Activated T-helper 1 cell treated with anti-CD3 and anti-CD28 coated beads, Interleukin-12 subunit alpha, Interleukin-12 subunit beta, Interleukin-2, Interleukin-4 antibody, amounts not matched to agents 30 ng/mL and 10 ng/mL and 1 ng/mL, durations not matched to agents 14 hours and 24 hours and 36 hours (primary cell): ENCODE measurements around the gene P4HB. TPM values are rescaled to one million over a fixed set of nuclear protein-coding genes. Genes with fewer than 3 reads are reported as not detected.

Experiments
- DNase-seq: peaks from one replicate; pipeline ENCODE4 v3.0.0; 2021; ENCODE audit warnings: low spot score
- H3K27ac Mint-ChIP-seq: one replicate; pipeline ENCODE4 v1.8.0; 2021; ENCODE audit warnings: mild to moderate bottlenecking, mixed read lengths
- H3K27me3 Mint-ChIP-seq: one replicate; pipeline ENCODE4 v1.8.0; 2022; ENCODE audit warnings: mild to moderate bottlenecking, moderate library complexity, mixed read lengths; ENCODE audit not compliant: insufficient read depth
- H3K36me3 Mint-ChIP-seq: one replicate; pipeline ENCODE4 v1.8.0; 2021; ENCODE audit warnings: low read depth, mixed read lengths
- H3K4me1 Mint-ChIP-seq: one replicate; pipeline ENCODE4 v1.8.0; 2021; ENCODE audit warnings: low read depth, mixed read lengths
- H3K4me3 Mint-ChIP-seq: one replicate; pipeline ENCODE4 v1.8.0; 2021; ENCODE audit warnings: mild to moderate bottlenecking, moderate library complexity, mixed read lengths
- H3K9me3 Mint-ChIP-seq: one replicate; pipeline ENCODE4 v1.8.0; 2021; ENCODE audit warnings: mixed read lengths
- intact Hi-C: fragments of 100-400 bp; cut with micrococcal nuclease; formaldehyde crosslinking; loops from one replicate; pipeline ENCODE4 v1.15.1; 2024
- total RNA-seq: library from RNA; stranded (reverse); gene quantifications from 2 replicates; pipeline ENCODE4 v1.2.3, GENCODE V29; 2022

P4HB gene
- total RNA-seq, 1 donor from 2014 or later = 477 TPM

DNA sequence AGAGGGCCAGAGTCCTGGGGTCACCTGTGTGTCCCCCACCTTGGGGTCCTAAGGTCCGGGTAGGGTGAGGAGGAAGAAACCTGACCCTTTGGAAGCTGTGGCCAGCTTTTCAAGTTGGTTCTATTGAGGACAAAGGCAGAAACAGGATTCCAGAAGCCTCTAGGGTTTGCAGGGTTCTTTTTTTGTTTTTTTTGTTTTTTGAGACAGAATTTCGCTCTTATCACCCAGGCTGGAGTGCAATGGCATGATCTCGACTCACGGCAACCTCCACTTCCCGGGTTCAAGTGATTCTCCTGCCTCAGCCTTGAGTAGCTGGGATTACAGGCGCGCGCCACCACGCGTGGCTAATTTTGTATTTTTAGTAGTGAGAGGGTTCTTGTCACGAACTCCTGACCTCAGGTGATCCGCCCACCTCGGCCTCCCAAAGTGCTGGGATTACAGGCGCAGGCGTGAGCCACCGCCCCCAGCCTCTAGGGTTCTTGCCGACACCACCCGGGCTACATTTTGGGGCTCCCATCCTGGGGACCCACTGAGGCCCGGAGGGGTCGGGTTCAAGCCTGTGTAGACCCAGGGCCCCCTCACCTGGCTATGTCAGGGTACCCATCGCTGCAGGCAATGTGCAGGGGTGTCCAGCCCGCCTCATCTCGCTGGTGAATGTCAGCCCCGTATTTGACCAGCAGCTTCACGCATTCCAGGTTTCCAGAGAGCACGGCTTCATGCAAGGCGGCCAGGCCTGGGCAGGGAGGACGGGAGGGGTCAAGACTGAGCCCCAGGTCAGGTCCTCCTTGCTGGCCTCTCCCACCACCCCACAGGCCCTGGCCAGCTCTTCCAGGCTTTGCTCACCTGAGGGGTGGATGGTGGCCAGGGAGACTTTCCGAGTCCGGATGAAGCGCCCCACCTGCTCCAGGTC lies 26.2 kb downstream of the P4HB start:
- Mint-ChIP-seq H3K27me3 (no peaks in the 10 kb centered on the region), H3K4me3 (peak overlapping the region; percentile 85), H3K9me3 (no peaks in the 10 kb centered on the region), H3K27ac (peak overlapping the region; percentile 77), H3K36me3 (peaks cover 4% of the 10 kb centered on the region), H3K4me1 (peaks cover 16% of the 10 kb centered on the region)
- no peak for DNase-seq
- intact Hi-C loops = loop anchor here (1.0 to 5.0 kb wide), 2 partner anchors 38 to 264 kb away; partner anchors contain the start of genes ARHGDIA and FASN

DNA sequence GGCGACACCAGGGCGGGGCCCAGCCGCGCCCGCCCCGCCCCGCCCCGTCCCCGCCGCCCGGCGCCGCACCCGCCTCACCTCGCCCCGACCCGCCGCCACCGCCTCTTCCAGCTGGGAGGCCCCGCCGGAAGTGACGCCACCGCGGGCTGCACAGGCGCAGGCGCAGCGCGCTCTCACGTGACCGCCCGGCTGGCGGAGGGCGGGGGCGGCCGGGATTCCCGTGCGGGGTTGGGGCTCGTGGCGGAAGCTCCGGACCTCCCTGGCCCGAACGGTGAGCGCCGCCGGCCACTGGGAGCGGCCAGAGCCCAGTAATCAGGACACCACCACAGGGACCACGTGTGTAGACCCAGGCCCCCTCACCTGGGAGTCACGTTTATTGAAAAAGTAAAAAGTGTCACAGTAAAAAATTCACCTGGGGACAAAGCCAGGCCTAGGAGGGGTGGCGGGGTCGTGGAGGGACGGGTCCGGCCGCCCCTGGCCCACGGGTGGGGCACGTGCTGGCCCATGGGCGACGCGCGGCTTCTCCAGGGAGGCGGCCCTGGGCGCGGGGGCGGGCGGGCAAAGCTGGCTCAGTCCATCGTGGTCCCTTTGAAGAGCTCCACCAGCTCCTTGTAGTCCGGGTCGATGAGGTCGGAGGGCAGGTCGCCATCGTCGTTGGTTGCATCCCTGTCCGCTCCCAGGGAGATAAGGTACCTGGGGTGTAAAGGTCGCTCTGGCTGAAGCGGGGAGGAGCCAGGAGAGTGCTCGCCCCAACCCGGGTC lies 27.0 kb downstream of the P4HB start, which contains the start of gene MCRIP1:
TSS of gene MCRIP1 (minus strand) at position 132 of the 761 bp plus-strand sequence. CDS start 8,785 bp downstream, outside the sequence.
- Mint-ChIP-seq H3K27ac (peak within 1 kb of the TSS; percentile 92), H3K4me3 (peak within 1 kb of the TSS; percentile 93), H3K27me3 (no peaks in the 10 kb centered on the region), H3K36me3 (peaks cover 4% of the 10 kb centered on the region), H3K4me1 (peaks cover 16% of the 10 kb centered on the region), H3K9me3 (no peaks in the 10 kb centered on the region)
- DNase-seq = peak; percentile 95
- intact Hi-C loops = loop anchor here (1.0 to 5.0 kb wide), 2 partner anchors 39 to 265 kb away; partner anchors contain the start of genes ARHGDIA and FASN

DNA sequence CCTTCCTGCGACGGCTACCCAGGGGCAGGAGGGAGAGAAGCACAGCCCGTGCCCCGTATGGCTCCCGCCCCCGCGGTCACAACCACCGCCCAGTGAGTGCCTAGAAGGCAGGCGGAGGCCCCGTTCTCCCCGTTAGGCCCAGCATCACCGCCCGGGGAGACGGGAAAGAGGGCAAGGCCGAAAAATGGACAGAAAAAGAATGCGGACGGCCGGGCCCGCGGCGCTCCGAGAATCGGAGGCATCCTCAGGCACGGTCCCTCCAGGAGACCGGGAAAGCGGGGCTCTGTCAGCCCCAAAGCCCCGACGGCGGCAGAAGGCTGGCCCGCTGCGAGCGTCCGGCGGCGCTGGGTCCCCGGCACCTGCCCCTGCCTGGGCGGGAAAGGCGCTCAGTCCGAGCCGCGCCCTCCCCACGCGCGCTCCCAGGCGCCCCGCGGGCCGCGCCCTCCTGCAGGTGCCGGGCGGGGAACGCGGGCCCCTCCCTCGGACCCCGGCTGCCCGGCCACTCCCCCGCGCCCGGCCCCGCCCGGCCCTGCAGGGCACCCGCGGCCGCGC lies 27.7 kb downstream of the P4HB start:
- Mint-ChIP-seq H3K4me3 (peak overlapping the region; percentile 93), H3K27ac (peak overlapping the region; percentile 92), H3K36me3 (peaks cover 4% of the 10 kb centered on the region), H3K9me3 (no peaks in the 10 kb centered on the region), H3K27me3 (no peaks in the 10 kb centered on the region), H3K4me1 (peaks cover 16% of the 10 kb centered on the region)
- no peak for DNase-seq
- intact Hi-C loops = loop anchor here (1.0 to 5.0 kb wide), 7 partner anchors 28 to 266 kb away; partner anchors contain the start of genes ALYREF, ANAPC11, ARHGDIA and FASN

DNA sequence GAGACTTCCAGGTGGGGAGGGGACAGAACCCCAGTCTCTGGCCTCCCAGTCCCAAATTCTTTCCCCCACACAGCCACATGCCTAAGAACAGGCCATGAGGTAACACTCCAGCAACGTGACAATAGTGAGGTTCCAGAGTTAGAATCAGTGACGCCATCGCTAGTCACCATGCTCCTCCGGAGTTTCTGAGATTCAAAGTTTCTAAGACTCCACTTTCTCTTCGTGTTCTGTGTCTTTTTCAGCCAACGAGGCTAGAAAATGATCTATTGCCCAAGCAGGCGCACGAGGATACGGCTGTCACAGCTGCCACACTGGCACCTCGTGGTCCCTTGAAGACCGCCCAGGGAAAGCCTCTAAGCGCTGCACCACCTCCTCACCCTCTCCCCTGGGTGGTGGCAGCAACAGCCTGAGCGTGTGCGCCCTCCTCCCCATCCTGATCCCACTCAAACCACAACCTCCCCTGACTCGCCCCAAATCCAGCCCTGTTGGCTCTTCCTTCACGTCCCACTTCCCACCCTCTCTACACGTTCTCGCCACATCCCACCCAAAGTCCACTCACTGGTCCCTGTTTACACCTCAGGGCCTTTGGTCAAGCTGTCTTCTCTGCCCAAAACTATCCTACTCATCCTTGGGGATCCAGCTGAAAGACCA lies 28.3 kb downstream of the P4HB start:
- no peaks in the 10 kb centered on the region for H3K27me3 Mint-ChIP-seq
- peak overlapping the region; percentile 92 for H3K27ac Mint-ChIP-seq
- peaks cover 16% of the 10 kb centered on the region for H3K4me1 Mint-ChIP-seq
- H3K4me3 Mint-ChIP-seq = peak overlapping the region; percentile 93
- DNase-seq = peak; percentile 21
- intact Hi-C loops = loop anchor here (1.0 to 5.0 kb wide), 6 partner anchors 28 to 120 kb away; partner anchors contain the start of genes ALYREF, ANAPC11, ARHGDIA and P4HB
- peaks cover 4% of the 10 kb centered on the region for H3K36me3 Mint-ChIP-seq
- H3K9me3 Mint-ChIP-seq = no peaks in the 10 kb centered on the region

DNA sequence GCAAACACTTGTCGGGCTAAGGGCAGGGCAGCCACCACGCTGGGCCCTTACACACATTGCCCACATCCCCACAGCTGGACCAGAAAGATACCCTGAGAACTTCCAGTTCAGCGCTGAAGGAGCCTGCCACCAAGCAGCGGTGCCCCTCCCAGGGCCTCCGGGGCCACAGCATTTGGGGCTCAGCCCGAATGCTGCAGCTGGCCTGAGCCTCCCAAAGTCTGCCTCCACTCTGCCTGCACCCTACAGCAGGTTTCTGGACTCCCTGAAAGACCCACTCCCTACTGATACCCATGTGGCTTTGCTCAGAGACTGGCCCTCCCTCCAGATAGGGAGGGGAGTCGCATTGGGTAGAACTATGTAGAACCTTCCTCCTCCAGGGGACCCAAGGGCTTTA lies 28.8 kb downstream of the P4HB start:
- DNase-seq = no peak
- H3K9me3 Mint-ChIP-seq = no peaks in the 10 kb centered on the region
- H3K27ac Mint-ChIP-seq = peak overlapping the region; percentile 92
- intact Hi-C loops = loop anchor here (5.0 kb wide), 1 partner anchor 41 kb away; the partner anchor contains the start of gene ARHGDIA
- H3K36me3 Mint-ChIP-seq = peaks cover 4% of the 10 kb centered on the region
- peak overlapping the region; percentile 93 for H3K4me3 Mint-ChIP-seq
- H3K27me3 Mint-ChIP-seq = no peaks in the 10 kb centered on the region
- H3K4me1 Mint-ChIP-seq = peaks cover 16% of the 10 kb centered on the region

DNA sequence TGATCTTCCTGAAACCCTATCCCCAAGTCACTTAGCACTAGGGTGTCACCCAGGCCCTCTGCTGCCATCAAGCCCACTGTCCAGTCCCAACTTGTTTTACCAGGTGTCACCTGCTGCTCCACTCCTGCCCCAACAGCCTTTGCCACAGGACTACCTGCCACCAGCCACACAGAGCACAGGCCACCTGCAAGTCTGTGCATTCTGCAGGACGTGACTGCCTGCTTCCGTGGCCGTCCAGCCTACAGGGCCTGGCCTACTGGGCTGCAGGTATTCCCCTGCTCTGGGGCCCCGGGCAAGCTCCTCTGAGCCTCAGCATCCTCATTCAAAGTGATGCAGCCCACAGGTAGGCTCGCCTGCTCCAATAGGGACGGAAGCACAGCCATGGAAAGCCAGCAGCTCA lies 30.5 kb downstream of the P4HB start:
- peaks cover 4% of the 10 kb centered on the region for H3K36me3 Mint-ChIP-seq
- peaks cover 16% of the 10 kb centered on the region for H3K4me1 Mint-ChIP-seq
- no peak overlapping the region for H3K27ac Mint-ChIP-seq
- no peaks in the 10 kb centered on the region for H3K9me3 Mint-ChIP-seq
- intact Hi-C loops = loop anchor here (5.0 kb wide), 1 partner anchor 42 kb away; the partner anchor contains the start of gene ARHGDIA
- H3K27me3 Mint-ChIP-seq = no peaks in the 10 kb centered on the region
- no peak overlapping the region for H3K4me3 Mint-ChIP-seq
- DNase-seq = no peak

DNA sequence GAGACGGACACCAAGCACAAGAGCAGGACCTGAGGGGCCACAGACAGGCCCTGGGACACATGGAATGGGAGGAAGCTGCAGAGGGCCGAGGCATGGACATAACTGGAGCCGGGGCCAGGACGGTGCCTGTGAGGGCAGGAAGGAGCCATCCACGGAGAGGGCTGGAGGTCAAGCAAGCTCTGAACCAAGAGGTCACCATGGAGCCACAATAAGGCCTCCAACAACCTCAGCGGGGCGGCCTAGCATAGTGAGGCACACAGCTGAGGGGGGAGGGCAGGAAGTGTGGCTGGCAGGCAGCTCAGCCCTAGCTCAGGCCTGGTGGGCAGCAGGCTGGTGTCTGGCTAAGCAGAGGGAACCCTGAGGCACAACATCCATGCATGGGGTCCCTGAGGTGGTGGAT lies 31.7 kb downstream of the P4HB start:
- no peak overlapping the region for H3K27ac Mint-ChIP-seq
- H3K4me3 Mint-ChIP-seq = no peak overlapping the region
- H3K27me3 Mint-ChIP-seq = no peaks in the 10 kb centered on the region
- H3K36me3 Mint-ChIP-seq = peaks cover 4% of the 10 kb centered on the region
- H3K9me3 Mint-ChIP-seq = no peaks in the 10 kb centered on the region
- peaks cover 16% of the 10 kb centered on the region for H3K4me1 Mint-ChIP-seq
- DNase-seq = no peak
- intact Hi-C loops = no loop called here

DNA sequence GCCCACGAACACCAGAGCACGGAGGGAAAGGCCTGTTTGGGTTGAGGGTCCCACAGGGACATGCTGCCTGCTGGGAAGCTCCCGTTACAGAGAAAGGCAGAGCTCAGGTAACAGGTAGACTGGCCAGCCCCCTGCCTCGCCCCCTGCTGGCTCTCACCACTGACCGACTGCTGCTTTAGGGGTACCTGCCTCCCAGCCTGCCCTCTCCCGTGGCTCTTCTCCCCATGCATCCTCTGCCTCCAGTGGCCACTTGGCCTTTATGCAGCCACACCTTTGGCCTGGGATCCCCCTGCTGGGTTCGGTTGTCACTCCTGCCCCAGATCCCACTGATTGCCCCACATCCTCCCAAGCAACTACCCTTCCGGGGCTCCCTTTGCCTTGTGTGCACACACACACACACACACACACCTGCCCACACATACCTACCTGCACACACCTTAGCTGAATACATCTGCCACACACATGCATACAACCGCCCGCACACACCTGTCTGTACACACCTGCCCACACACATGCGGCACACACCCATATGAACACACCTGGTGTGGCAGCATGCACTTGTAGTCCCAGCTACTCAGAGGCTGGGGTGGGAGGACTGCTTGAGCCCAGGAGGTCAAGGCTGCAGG lies 34.4 kb downstream of the P4HB start:
- Mint-ChIP-seq H3K27me3 (no peaks in the 10 kb centered on the region), H3K4me1 (no peaks in the 10 kb centered on the region), H3K9me3 (no peaks in the 10 kb centered on the region), H3K36me3 (no peaks in the 10 kb centered on the region), H3K4me3 (no peak overlapping the region), H3K27ac (peak overlapping the region; percentile 1)
- no peak for DNase-seq
- intact Hi-C loops = no loop called here

DNA sequence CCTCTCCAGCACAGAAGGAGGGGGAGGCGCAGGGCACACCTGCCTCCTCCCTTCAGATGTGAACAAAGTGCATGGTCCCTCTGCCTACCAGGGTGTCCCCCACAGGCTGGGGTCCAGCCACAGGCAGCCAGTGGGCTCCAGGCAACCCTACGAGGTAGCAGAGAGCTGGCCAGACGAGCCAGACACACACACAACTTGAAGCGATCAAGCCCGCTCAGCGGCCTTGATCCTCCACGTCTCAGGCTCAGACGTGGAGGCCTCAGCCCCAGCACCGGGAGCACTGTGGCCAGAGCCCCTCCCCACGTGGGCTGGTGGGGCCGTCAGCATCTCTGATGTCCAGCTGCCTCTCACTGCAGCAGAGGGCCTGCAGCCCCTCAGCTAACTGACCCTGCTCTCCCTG lies 35.7 kb downstream of the P4HB start:
- intact Hi-C loops = no loop called here
- Mint-ChIP-seq H3K4me3 (no peak overlapping the region), H3K27ac (no peak overlapping the region), H3K4me1 (no peaks in the 10 kb centered on the region), H3K27me3 (no peaks in the 10 kb centered on the region), H3K36me3 (no peaks in the 10 kb centered on the region), H3K9me3 (no peaks in the 10 kb centered on the region)
- DNase-seq = no peak

DNA sequence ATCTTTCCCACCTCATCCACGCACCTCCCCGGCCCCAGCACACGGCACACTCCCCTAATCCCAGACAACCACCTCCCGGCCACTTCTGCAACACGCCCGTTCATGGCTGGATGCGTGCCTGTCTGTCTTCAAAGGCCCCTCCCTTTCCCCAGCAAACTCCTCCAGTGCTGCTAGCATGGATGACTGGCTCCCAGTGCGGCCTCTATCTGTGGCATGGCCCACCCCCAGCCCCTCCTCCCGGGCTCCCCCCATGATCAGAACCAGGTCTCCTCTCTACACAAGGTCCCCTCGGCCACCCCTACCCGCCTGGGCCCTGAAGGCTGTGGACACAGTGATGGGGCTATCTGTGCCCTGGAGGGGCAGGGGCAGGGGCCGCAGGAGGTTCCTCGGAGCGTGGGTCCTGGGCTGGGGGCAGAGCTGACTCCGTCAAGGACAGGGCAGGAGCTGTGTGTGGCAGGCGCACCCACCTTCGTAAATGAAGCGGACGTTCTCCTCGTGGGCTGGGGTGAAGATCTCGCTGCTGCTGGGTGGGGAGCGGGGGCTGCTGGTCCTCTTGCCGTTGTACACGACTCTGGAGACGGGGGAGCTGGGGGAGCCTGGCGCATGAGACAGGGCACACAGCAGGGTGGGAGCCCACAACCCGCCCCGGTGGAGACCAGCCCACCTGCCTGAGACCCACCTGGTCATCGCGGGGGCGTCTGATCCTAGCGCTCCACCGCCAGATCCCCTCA lies 36.4 kb downstream of the P4HB start:
- no peaks in the 10 kb centered on the region for H3K36me3 Mint-ChIP-seq
- intact Hi-C loops = no loop called here
- no peak overlapping the region for H3K27ac Mint-ChIP-seq
- DNase-seq = no peak
- no peaks in the 10 kb centered on the region for H3K9me3 Mint-ChIP-seq
- no peaks in the 10 kb centered on the region for H3K27me3 Mint-ChIP-seq
- no peak overlapping the region for H3K4me3 Mint-ChIP-seq
- H3K4me1 Mint-ChIP-seq = no peaks in the 10 kb centered on the region

DNA sequence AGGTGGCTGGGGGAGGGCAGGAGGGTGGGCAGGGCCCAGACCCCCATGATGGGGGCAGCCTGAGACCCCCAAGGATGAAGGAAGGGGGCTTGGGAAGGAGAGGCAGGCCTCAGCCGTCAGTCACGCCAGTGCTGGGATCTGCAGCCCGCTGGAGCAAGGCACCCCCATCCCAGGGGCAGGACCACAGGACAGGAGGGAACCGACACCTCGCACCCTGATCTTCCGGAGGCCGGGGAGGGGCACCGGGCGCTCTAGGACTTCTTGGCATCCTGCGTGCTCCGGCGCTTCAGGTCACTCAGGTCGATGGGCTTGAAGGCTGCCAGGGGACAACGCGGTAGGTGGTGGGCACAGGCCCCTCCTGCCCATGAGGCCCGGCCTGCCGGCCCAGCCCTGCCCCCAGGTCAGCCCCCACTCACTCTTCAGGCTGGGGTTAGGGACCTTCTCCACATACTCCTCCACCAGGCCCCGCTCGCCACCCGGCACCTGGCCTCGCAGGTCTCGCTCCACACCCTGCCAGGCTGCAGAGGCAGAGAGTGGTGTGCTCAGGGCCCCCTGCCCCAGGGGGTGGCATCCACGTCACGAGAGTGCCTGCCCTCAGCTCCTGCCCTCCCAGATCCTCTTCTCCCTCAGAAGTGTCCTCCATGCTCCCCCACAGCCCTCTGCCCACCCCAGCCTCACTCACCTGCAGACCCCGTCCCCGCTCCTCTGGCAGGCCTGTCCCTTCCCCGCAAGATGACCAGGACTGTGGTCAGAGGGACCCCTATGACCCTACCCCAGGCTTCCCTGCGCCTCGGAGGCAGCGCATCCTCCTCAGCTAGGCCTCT lies 37.1 kb downstream of the P4HB start:
- DNase-seq = no peak
- intact Hi-C loops = no loop called here
- Mint-ChIP-seq H3K36me3 (no peaks in the 10 kb centered on the region), H3K27ac (no peak overlapping the region), H3K4me3 (no peak overlapping the region), H3K4me1 (no peaks in the 10 kb centered on the region), H3K27me3 (no peaks in the 10 kb centered on the region), H3K9me3 (no peaks in the 10 kb centered on the region)
